Lower leg skin (tissue), 4 donors: ENCODE measurements around the gene GRIK2. TPM values are rescaled to one million over a fixed set of nuclear protein-coding genes. Genes with fewer than 3 reads are reported as not detected.

Source experiments
- DNase-seq, 2 donors: peaks; one replicate each; pipeline ENCODE4 v3.0.0-alpha.2; 2019; ENCODE audit warnings: low spot score in 2 of 2
- H3K4me3 ChIP-seq: fragments of 200-600 bp; sonication (generic); 2 replicates; pipeline ENCODE4 v1.5.1; 2017; ENCODE audit warnings: mild to moderate bottlenecking, low read depth; ENCODE audit not compliant: poor library complexity, severe bottlenecking
- CTCF ChIP-seq, 3 donors: fragments of 450-650 bp; IDR thresholded peaks; one replicate each; pipeline ENCODE4 v1.5.1; 2016; ENCODE audit warnings: antibody characterized with exemption in 3 of 3, mild to moderate bottlenecking in 3 of 3, moderate library complexity in 2 of 3
- POLR2A ChIP-seq, 2 donors: fragments of 450-650 bp; IDR thresholded peaks; one replicate each; pipeline ENCODE4 v1.6.1; 2016 to 2017; ENCODE audit warnings: antibody characterized with exemption in 2 of 2, mild to moderate bottlenecking in 1 of 2, moderate library complexity in 1 of 2
- WGBS, 2 donors: methylation state at CpG; one replicate each; pipeline ENCODE4 v1.1.5; 2018; 5-methylcytosine and 5-hydroxymethylcytosine counted together
- intact Hi-C: fragments of 100-400 bp; cut with DNase I; formaldehyde crosslinking; loops from one replicate; pipeline ENCODE4 v1.15.0; 2023; ENCODE audit warnings: low total_unique reads
- total RNA-seq, 4 donors: library from RNA; depleted of rRNA; stranded (reverse); fragments of >200 nt; gene quantifications; one replicate each; pipeline ENCODE4 v1.1.0, GENCODE V29; 2016

GRIK2 gene
- total RNA-seq, 4 donors from 2014 or later, result 0.04 to 2.0 (median 0.60) TPM

- intact Hi-C loops, result no loop called here
- TF ChIP-seq CTCF (IDR thresholded peaks at IDR 0.05), result no peak
- TF ChIP-seq POLR2A (IDR thresholded peaks at IDR 0.05), result no peak
- peak in 1 of 2 donors; percentile 43 for DNase-seq
Observed at GRCh38 chr6:101760843-101761621, 367.5 kb downstream of the GRIK2 start.

GRCh38 chr6:101762851-101763250 lies 369.3 kb downstream of the GRIK2 start:
- 47 to 52% methylated on average over 3 of the region's 3 CpGs for WGBS, 2 donors
- no peak overlapping the region for H3K4me3 ChIP-seq
- no peak for DNase-seq
- TF ChIP-seq POLR2A (IDR thresholded peaks at IDR 0.05) (no peak), CTCF (IDR thresholded peaks at IDR 0.05) (no peak)
- intact Hi-C loops, result no loop called here

More at GRCh38 chr6:101760843-101761621, 367.5 kb downstream of the GRIK2 start:
- H3K4me3 ChIP-seq, result no peak overlapping the region

GRCh38 chr6:101765281-101765680 lies 371.8 kb downstream of the GRIK2 start:
- WGBS, 2 donors, result 86 to 95% methylated on average over 1 of the region's 1 CpG
- TF ChIP-seq POLR2A (IDR thresholded peaks at IDR 0.05) (no peak), CTCF (IDR thresholded peaks at IDR 0.05) (no peak)
- H3K4me3 ChIP-seq, result no peak overlapping the region
- intact Hi-C loops, result no loop called here
- DNase-seq, result no peak

GRCh38 chr6:101770116-101770515 lies 376.6 kb downstream of the GRIK2 start:
- no peak overlapping the region for H3K4me3 ChIP-seq
- TF ChIP-seq POLR2A (IDR thresholded peaks at IDR 0.05) (no peak), CTCF (IDR thresholded peaks at IDR 0.05) (no peak)
- no peak for DNase-seq
- WGBS, 2 donors, result 62 to 67% methylated on average over 3 of the region's 3 CpGs
- intact Hi-C loops, result no loop called here

GRCh38 chr6:101776919-101777350 lies 383.4 kb downstream of the GRIK2 start:
- intact Hi-C loops, result no loop called here
- TF ChIP-seq POLR2A (IDR thresholded peaks at IDR 0.05) (no peak), CTCF (IDR thresholded peaks at IDR 0.05) (no peak)
- DNase-seq, result no peak
- 91 to 95% methylated on average over 7 of the region's 7 CpGs for WGBS, 2 donors
- no peak overlapping the region for H3K4me3 ChIP-seq

DNA sequence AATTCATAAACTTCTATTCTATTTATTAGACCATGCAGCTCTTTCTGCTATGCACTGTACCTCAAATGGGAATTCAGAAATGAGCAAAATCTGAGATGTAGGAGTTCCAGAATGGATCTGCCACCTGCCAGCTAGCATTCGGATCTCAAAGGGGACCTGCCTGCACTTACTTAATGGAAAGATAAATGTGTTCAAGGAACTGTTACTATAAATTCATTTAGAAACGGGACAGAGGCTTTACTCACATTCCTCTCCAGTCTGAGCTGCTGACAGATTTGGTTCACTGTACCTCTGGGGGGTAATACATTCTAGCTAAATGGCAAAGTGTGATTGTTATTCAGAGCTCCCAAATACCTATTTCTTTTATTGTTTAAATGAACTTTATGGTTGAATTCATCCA lies 384.1 kb downstream of the GRIK2 start:
- TF ChIP-seq CTCF (IDR thresholded peaks at IDR 0.05), result no peak
- no peak for TF ChIP-seq POLR2A (IDR thresholded peaks at IDR 0.05)
- no peak for DNase-seq
- intact Hi-C loops, result no loop called here
- no peak overlapping the region for H3K4me3 ChIP-seq
- WGBS, 2 donors, result 44 to 51% methylated on average over 2 of the region's 2 CpGs
